ENCODE data around the gene ARRB2. TPM values are rescaled to one million over a fixed set of nuclear protein-coding genes. Genes with fewer than 3 reads are reported as not detected.

The ARRB2 gene
- polyA plus RNA-seq, 2 of the 4 experiments (the other 2 are of a cell fraction) = 61.0 to 73.1 TPM

- ATAC-seq = no peak
- Histone ChIP-seq H3K4me2 (no peak overlapping the region), H3K9me3 (no peaks in the 10 kb centered on the region), H3K27ac (no peak overlapping the region), H3K4me1 (peaks cover 45% of the 10 kb centered on the region), H3K4me3 (no peak overlapping the region)
- TF ChIP-seq NPAS2 (CRISPR knock-in tag; IDR thresholded peaks at IDR 0.05; ENCODE audit: borderline replicate concordance) (no peak), KDM1A (IDR thresholded peaks at IDR 0.05; ENCODE audit: low read depth) (no peak), EHF (CRISPR knock-in tag; IDR thresholded peaks at IDR 0.05) (no peak), RARB (CRISPR knock-in tag; IDR thresholded peaks at IDR 0.05) (no peak), MAX (IDR thresholded peaks at IDR 0.05) (no peak)
- 89% methylated on average over 11 of the region's 11 CpGs for WGBS (ENCODE audit: missing lambda C conversion rate)
- no peak for DNase-seq (ENCODE audit: low read depth in 1 of 2, low spot score in 1 of 2)
- CTCF ChIA-PET = interaction anchor here (0.6 to 9.1 kb wide), 5 partner anchors 13 to 320 kb away, joined by 4 to 108 read pairs (median 4); partner anchors contain the start of genes GLTPD2, MED11 and VMO1
- POLR2A ChIA-PET = no interaction called here
- FAIRE-seq = no peak
These were observed 4.8 kb downstream of the ARRB2 start for GRCh38 chr17:4715063-4715744.

GRCh38 chr17:4716081-4716480, 5.6 kb downstream of the ARRB2 start:
- H3K4me2 ChIP-seq = no peak overlapping the region
- ChIA-PET CTCF (interaction anchor here (0.6 to 9.1 kb wide), 3 partner anchors 72 to 320 kb away, joined by 4 to 108 read pairs (median 4); partner anchors contain the start of genes GLTPD2 and VMO1), POLR2A (no interaction called here)
- TF ChIP-seq CBX8 (IDR thresholded peaks at IDR 0.05) (no peak), HOXB5 (CRISPR knock-in tag; IDR thresholded peaks at IDR 0.05) (no peak), POLR2AphosphoS2 (conservative IDR thresholded peaks at IDR 0.05; ENCODE audit: low read length) (no peak), EHMT2 (IDR thresholded peaks at IDR 0.05; ENCODE audit: low read depth) (no peak), USF2 (IDR thresholded peaks at IDR 0.05) (no peak), ESRRA (IDR thresholded peaks at IDR 0.05; ENCODE audit: borderline replicate concordance, low read length) (no peak), RNF2 (IDR thresholded peaks at IDR 0.05; ENCODE audit: borderline replicate concordance, low read depth) (no peak), HES2 (IDR thresholded peaks at IDR 0.05) (no peak), TP53 (CRISPR knock-in tag; IDR thresholded peaks at IDR 0.05) (no peak), MAZ (IDR thresholded peaks at IDR 0.05; ENCODE audit: borderline replicate concordance, low read depth, low read length) (no peak)
- WGBS (ENCODE audit: missing lambda C conversion rate) = 97% methylated on average over 9 of the region's 10 CpGs
- no peaks in the 10 kb centered on the region for H3K9me3 ChIP-seq
- DNase-seq (ENCODE audit: low read depth in 1 of 2, low spot score in 1 of 2) (no peak), FAIRE-seq (no peak), ATAC-seq (no peak)
- H3K4me1 ChIP-seq = peaks cover 53% of the 10 kb centered on the region
- H3K27ac ChIP-seq = no peak overlapping the region
- no peak overlapping the region for H3K4me3 ChIP-seq

- Histone ChIP-seq H3K4me1 (peaks cover 52% of the 10 kb centered on the region), H3K4me3 (no peak overlapping the region), H3K9me3 (no peaks in the 10 kb centered on the region), H3K4me2 (no peak overlapping the region), H3K27ac (peak overlapping the region; percentile 15 to 85; a peak in 4 of 6 replicates)
- ATAC-seq = no peak
- WGBS (ENCODE audit: missing lambda C conversion rate) = 88% methylated on average over 17 of the region's 17 CpGs
- DNase-seq (ENCODE audit: low read depth in 1 of 2, low spot score in 1 of 2) = no peak
- POLR2A ChIA-PET = no interaction called here
- FAIRE-seq = no peak
- TF ChIP-seq HOXA7 (CRISPR knock-in tag; IDR thresholded peaks at IDR 0.05) (no peak), RARB (CRISPR knock-in tag; IDR thresholded peaks at IDR 0.05) (no peak), MAFK (IDR thresholded peaks at IDR 0.05; ENCODE audit: partially characterized antibody) (no peak), FOXS1 (CRISPR knock-in tag; IDR thresholded peaks at IDR 0.05) (no peak)
- CTCF ChIA-PET = interaction anchor here (5.4 to 6.0 kb wide), 2 partner anchors 13 to 71 kb away, joined by 33 to 41 read pairs; partner anchors contain the start of genes GLTPD2 and MED11
These were observed 7.4 kb downstream of the ARRB2 start for GRCh38 chr17:4717791-4718190.

GRCh38 chr17:4718276-4718675, 7.8 kb downstream of the ARRB2 start:
- no peak for FAIRE-seq
- CTCF ChIA-PET = interaction anchor here (0.9 to 8.9 kb wide), 4 partner anchors 9 to 70 kb away, joined by 3 to 57 read pairs (median 37); partner anchors contain the start of genes ARRB2, GLTPD2 and MED11
- ATAC-seq = no peak
- Histone ChIP-seq H3K27ac (peak overlapping the region; percentile 85 to 90; a peak in 4 of 6 replicates), H3K4me2 (no peak overlapping the region), H3K4me1 (peaks cover 56% of the 10 kb centered on the region), H3K4me3 (no peak overlapping the region), H3K9me3 (no peaks in the 10 kb centered on the region)
- no peak for DNase-seq (ENCODE audit: low read depth in 1 of 2, low spot score in 1 of 2)
- POLR2A ChIA-PET = no interaction called here
- 94% methylated on average over 13 of the region's 13 CpGs for WGBS (ENCODE audit: missing lambda C conversion rate)
- TF ChIP-seq KDM5A (IDR thresholded peaks at IDR 0.05) (no peak), ZSCAN20 (CRISPR knock-in tag; IDR thresholded peaks at IDR 0.05) (no peak), E2F6 (IDR thresholded peaks at IDR 0.05; ENCODE audit: borderline replicate concordance, low read depth) (no peak), ZFP36 (IDR thresholded peaks at IDR 0.05; ENCODE audit: borderline replicate concordance, partially characterized antibody) (no peak), HES2 (IDR thresholded peaks at IDR 0.05) (no peak), USF2 (IDR thresholded peaks at IDR 0.05) (no peak), EHMT2 (IDR thresholded peaks at IDR 0.05; ENCODE audit: low read depth) (no peak), HMGXB4 (CRISPR knock-in tag; IDR thresholded peaks at IDR 0.05; ENCODE audit: borderline replicate concordance) (no peak)
